IMR-90 (cell line): ENCODE data around the gene SOD1. TPM values are rescaled to one million over a fixed set of nuclear protein-coding genes. Genes with fewer than 3 reads are reported as not detected.
"Not testable (repeated sequence)": the region's sequence is repeated elsewhere in the genome, so short reads cannot be mapped to it uniquely, and the experiment has no call there.

Source experiments
- ATAC-seq: fragments of 200-7000 bp; cut with Tn5 transposase; 2 replicates; pipeline ENCODE4 v1.9.1; 2020; ENCODE audit warnings: low read depth, mild to moderate bottlenecking, moderate library complexity
- BruUV-seq: library from RNA; stranded (reverse); fragments of 400-500 nt; replicated peaks from 2 replicates; lab custom pipeline; 2021; lab: Mats Ljungman, UMichigan
- CTCF ChIA-PET: fragments of 300-600 bp; formaldehyde crosslinking; extraction: SDS; loops from one replicate; lab custom pipeline; 2021; ENCODE audit warnings: antibody characterized with exemption; lab: Yijun Ruan, JAX
- POLR2A ChIA-PET: fragments of 300-600 bp; sonication (Branson Sonifier 250); formaldehyde crosslinking; loops from one replicate; lab custom pipeline; 2022; ENCODE audit warnings: antibody characterized with exemption; ENCODE audit not compliant: unreplicated experiment; lab: Charles Lee
- DNase-seq: peaks from one replicate; pipeline ENCODE4 v3.0.0; 2013
- H2AFZ ChIP-seq: replicated peaks from 2 replicates; pipeline ENCODE3; 2013; ENCODE audit warnings: low read length, mild to moderate bottlenecking; ENCODE audit not compliant: poor library complexity
- H2AK5ac ChIP-seq: 2 replicates; pipeline ENCODE4 v1.6.1; 2013; ENCODE audit warnings: low read depth, low read length, inconsistent platforms
- H2AK9ac ChIP-seq: replicated peaks from 2 replicates; pipeline ENCODE3; 2013; ENCODE audit warnings: mild to moderate bottlenecking, low read depth, low read length, moderate library complexity; ENCODE audit not compliant: poor library complexity
- H2BK120ac ChIP-seq: 2 replicates; pipeline ENCODE4 v1.6.1; 2013; ENCODE audit warnings: low read depth, low read length, inconsistent platforms
- H2BK15ac ChIP-seq: 3 replicates; pipeline ENCODE4 v1.6.1; 2013; ENCODE audit warnings: low read depth, low read length, inconsistent platforms
- H2BK20ac ChIP-seq: 2 replicates; pipeline ENCODE4 v1.6.1; 2013; ENCODE audit warnings: low read depth, mild to moderate bottlenecking, inconsistent platforms, low read length, moderate library complexity
- H2BK5ac ChIP-seq: 2 replicates; pipeline ENCODE4 v1.6.1; 2013; ENCODE audit warnings: mild to moderate bottlenecking, low read depth, low read length, inconsistent platforms; ENCODE audit not compliant: poor library complexity, severe bottlenecking
- H3K14ac ChIP-seq: replicated peaks from 2 replicates; pipeline ENCODE4 v1.6.1; 2013; ENCODE audit warnings: low read depth, low read length, inconsistent platforms
- H3K18ac ChIP-seq: 2 replicates; pipeline ENCODE4 v1.6.1; 2013; ENCODE audit warnings: low read depth, low read length, control low read depth
- H3K23ac ChIP-seq: 2 replicates; pipeline ENCODE4 v1.6.1; 2013; ENCODE audit warnings: low read depth, low read length, inconsistent platforms
- H3K27ac ChIP-seq: 2 replicates; pipeline ENCODE4 v1.5.1; 2013; ENCODE audit warnings: mild to moderate bottlenecking, control low read depth, low read length; ENCODE audit not compliant: insufficient read depth
- H3K27me3 ChIP-seq: 2 replicates; pipeline ENCODE4 v1.6.1; 2013; ENCODE audit warnings: low read length; ENCODE audit not compliant: control insufficient read depth, insufficient read depth
- H3K36me3 ChIP-seq: 2 replicates; pipeline ENCODE4 v1.6.1; 2013; ENCODE audit warnings: low read length, mixed read lengths; ENCODE audit not compliant: control insufficient read depth, insufficient read depth
- H3K4ac ChIP-seq: 2 replicates; pipeline ENCODE4 v1.6.1; 2013; ENCODE audit warnings: low read depth, low read length, inconsistent platforms
- H3K4me1 ChIP-seq: 2 replicates; pipeline ENCODE4 v1.6.1; 2013; ENCODE audit warnings: low read length, mixed read lengths; ENCODE audit not compliant: control insufficient read depth, insufficient read depth
- H3K4me2 ChIP-seq: 2 replicates; pipeline ENCODE4 v1.6.1; 2013; ENCODE audit warnings: low read depth, mild to moderate bottlenecking, control low read depth, low read length, moderate library complexity
- H3K4me3 ChIP-seq: 2 replicates; pipeline ENCODE4 v1.5.1; 2013; ENCODE audit warnings: low read depth, mild to moderate bottlenecking, control low read depth, low read length, moderate library complexity; ENCODE audit not compliant: insufficient read depth
- H3K56ac ChIP-seq: 2 replicates; pipeline ENCODE4 v1.6.1; 2013; ENCODE audit warnings: low read length, inconsistent platforms; ENCODE audit not compliant: insufficient read depth; ENCODE audit errors: extremely low read depth
- H3K79me1 ChIP-seq, 2 experiments: 2 replicates each; pipeline ENCODE4 v1.6.1; 2013; ENCODE audit warnings: low read length in 2 of 2, inconsistent platforms in 1 of 2, low read depth in 1 of 2
- H3K9ac ChIP-seq: 2 replicates; pipeline ENCODE4 v1.6.1; 2013; ENCODE audit warnings: low read depth, low read length, control low read depth
- H3K9me1 ChIP-seq: 2 replicates; pipeline ENCODE4 v1.6.1; 2013; ENCODE audit warnings: low read length, inconsistent platforms; ENCODE audit not compliant: insufficient read depth
- H3K9me3 ChIP-seq: 2 replicates; pipeline ENCODE4 v1.6.1; 2013; ENCODE audit warnings: low read length; ENCODE audit not compliant: control insufficient read depth, insufficient read depth
- H4K20me1 ChIP-seq: 2 replicates; pipeline ENCODE4 v1.6.1; 2013; ENCODE audit warnings: low read length, inconsistent platforms; ENCODE audit not compliant: insufficient read depth
- H4K5ac ChIP-seq: 2 replicates; pipeline ENCODE4 v1.6.1; 2013; ENCODE audit warnings: mild to moderate bottlenecking, low read depth, low read length, control low read depth
- H4K8ac ChIP-seq, 2 experiments: 2 replicates each; pipeline ENCODE4 v1.6.1; 2013; ENCODE audit warnings: low read depth in 2 of 2, low read length in 2 of 2, control low read depth in 1 of 2, inconsistent platforms in 1 of 2
- H4K91ac ChIP-seq: 2 replicates; pipeline ENCODE4 v1.6.1; 2013; ENCODE audit warnings: low read depth, low read length, inconsistent platforms; ENCODE audit not compliant: insufficient read depth
- FOS ChIP-seq: fragments of 150-350 bp; IDR thresholded peaks from 2 replicates; pipeline ENCODE4 v1.6.1; 2016; ENCODE audit warnings: low read depth, low read length
- MXI1 ChIP-seq: IDR thresholded peaks from 2 replicates; pipeline ENCODE4 v1.6.1; 2012; ENCODE audit warnings: low read depth, mild to moderate bottlenecking, low read length, moderate library complexity, borderline replicate concordance
- USF2 ChIP-seq: fragments of 150-350 bp; IDR thresholded peaks from 2 replicates; pipeline ENCODE4 v1.6.1; 2017; ENCODE audit warnings: mild to moderate bottlenecking, antibody characterized with exemption, low read length, low read depth
- WGBS, 2 experiments: methylation state at CpG; one replicate each; pipeline versions ENCODE4 v1.1.5 to v1.1.7; 2013; ENCODE audit warnings: missing lambda C conversion rate in 2 of 2; ENCODE audit not compliant: insufficient read length in 1 of 2; ENCODE audit errors: extremely low coverage in 2 of 2; 5-methylcytosine and 5-hydroxymethylcytosine counted together
- dilution Hi-C: fragments of 300-500 bp; cut with HindIII; formaldehyde crosslinking; loops from one replicate; pipeline ENCODE4 v1.14.3; 2018; ENCODE audit warnings: low sequenced_read_pairs; ENCODE audit not compliant: unreplicated experiment
- in situ Hi-C: fragments of 300-500 bp; cut with MboI; formaldehyde crosslinking; loops from 3 replicates; pipeline ENCODE4 v1.14.3; 2019; ENCODE audit warnings: low sequenced_read_pairs, inconsistent platforms, mixed read lengths
- intact Hi-C: fragments of 100-400 bp; cut with micrococcal nuclease; formaldehyde crosslinking; loops from 2 replicates; pipeline ENCODE4 v1.10.0; 2022
- polyA plus RNA-seq, 3 experiments: library from polyadenylated mRNA; depleted of rRNA; stranded (reverse); fragments of >200 nt; gene quantifications; 2 replicates each; pipeline ENCODE4 v1.2.3, GENCODE V29; 2012; ENCODE audit warnings: low replicate concordance in 1 of 3
- total RNA-seq: library from RNA; depleted of rRNA; stranded (reverse); fragments of >200 nt; gene quantifications from 2 replicates; pipeline ENCODE4 v1.2.3, GENCODE V29; 2012
- TF ChIP-seq, protein P1 (sequence below): fragments of 150-350 bp; IDR thresholded peaks from 2 replicates; pipeline ENCODE4 v1.6.1; 2016; ENCODE audit warnings: low read depth, mild to moderate bottlenecking, low read length, moderate library complexity, borderline replicate concordance

SOD1 gene
- total and polyA plus RNA-seq, 2 of the 4 experiments (the other 2 are of a cell fraction), result 312 to 392 TPM

GRCh38 chr21:31629972-31630711 is 29.4 kb upstream of the SOD1 start:
- H2AK9ac ChIP-seq, result no peak overlapping the region
- H2AFZ ChIP-seq, result no peak overlapping the region
- no TSS peak for BruUV-seq
- no peaks in the 10 kb centered on the region for H3K36me3 ChIP-seq
- peak; percentile 81 for ATAC-seq
- no peak overlapping the region for H4K91ac ChIP-seq
- no peaks in the 10 kb centered on the region for H4K20me1 ChIP-seq
- DNase-seq, result peak; percentile 93
- H2BK5ac ChIP-seq, result no peak overlapping the region
- WGBS, 2 experiments, result 20% methylated on average over 3 of the region's 8 CpGs; no CpG with 5 or more reads in 1 of the 2 experiments
- dilution Hi-C loops (no loop called here), intact Hi-C loops (no loop called here), in situ Hi-C loops (no loop called here)
- peaks cover 1% of the 10 kb centered on the region for H3K27me3 ChIP-seq
- peaks cover 2% of the 10 kb centered on the region; the same call in 1 of the 2 replicates for H3K9me3 ChIP-seq
- H3K4ac ChIP-seq, result no peak overlapping the region
- H2BK120ac ChIP-seq, result no peak overlapping the region
- H3K4me2 ChIP-seq, result no peak overlapping the region
- no peak overlapping the region for H4K5ac ChIP-seq
- no peak overlapping the region for H4K8ac ChIP-seq
- H3K4me1 ChIP-seq, result no peaks in the 10 kb centered on the region
- H3K9me1 ChIP-seq, result 0 out of 2 replicates have a peak, but pooled peaks cover 5% of the 10 kb centered on the region
- H3K9ac ChIP-seq, result no peak overlapping the region
- no peak overlapping the region for H2AK5ac ChIP-seq
- H2BK15ac ChIP-seq, result no peak overlapping the region
- TF ChIP-seq, protein P1, sequence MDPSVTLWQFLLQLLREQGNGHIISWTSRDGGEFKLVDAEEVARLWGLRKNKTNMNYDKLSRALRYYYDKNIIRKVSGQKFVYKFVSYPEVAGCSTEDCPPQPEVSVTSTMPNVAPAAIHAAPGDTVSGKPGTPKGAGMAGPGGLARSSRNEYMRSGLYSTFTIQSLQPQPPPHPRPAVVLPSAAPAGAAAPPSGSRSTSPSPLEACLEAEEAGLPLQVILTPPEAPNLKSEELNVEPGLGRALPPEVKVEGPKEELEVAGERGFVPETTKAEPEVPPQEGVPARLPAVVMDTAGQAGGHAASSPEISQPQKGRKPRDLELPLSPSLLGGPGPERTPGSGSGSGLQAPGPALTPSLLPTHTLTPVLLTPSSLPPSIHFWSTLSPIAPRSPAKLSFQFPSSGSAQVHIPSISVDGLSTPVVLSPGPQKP, result no peak
- TF ChIP-seq FOS (peak; percentile 55), MXI1 (no peak), USF2 (no peak)
- ChIA-PET POLR2A (no interaction called here), CTCF (no interaction called here)
- no peak overlapping the region for H3K27ac ChIP-seq
- H3K4me3 ChIP-seq, result no peak overlapping the region
- no peak overlapping the region for H3K18ac ChIP-seq
- no peak overlapping the region for H3K56ac ChIP-seq
- H2BK20ac ChIP-seq, result no peak overlapping the region
- no peaks in the 10 kb centered on the region for H3K79me1 ChIP-seq
- no peak overlapping the region for H3K23ac ChIP-seq
- no peak overlapping the region for H3K14ac ChIP-seq

GRCh38 chr21:31631881-31632280 is 27.6 kb upstream of the SOD1 start:
- dilution Hi-C loops, H2AFZ ChIP-seq, H3K9ac ChIP-seq, H3K9me1 ChIP-seq, H4K5ac ChIP-seq, H2BK120ac ChIP-seq, ATAC-seq, H3K27ac ChIP-seq, H4K20me1 ChIP-seq, H3K4me2 ChIP-seq, H3K56ac ChIP-seq, H4K8ac ChIP-seq, H3K14ac ChIP-seq, H3K9me3 ChIP-seq, H3K4me1 ChIP-seq, H3K79me1 ChIP-seq, BruUV-seq, H3K23ac ChIP-seq, H3K4ac ChIP-seq, H2AK5ac ChIP-seq, H3K27me3 ChIP-seq, H2AK9ac ChIP-seq, H2BK15ac ChIP-seq, H4K91ac ChIP-seq, CTCF ChIA-PET, DNase-seq, H2BK20ac ChIP-seq, in situ Hi-C loops, H3K36me3 ChIP-seq, POLR2A ChIA-PET, H3K4me3 ChIP-seq, H3K18ac ChIP-seq, H2BK5ac ChIP-seq, intact Hi-C loops: not testable (repeated sequence)
- WGBS, 2 experiments, result no CpG with 5 or more reads among the region's 6 CpGs
